Central memory CD4-positive, alpha-beta T cell (primary cell): Measurements from ENCODE around the gene TMEM72.

ENCODE experiments used
- DNase-seq: peaks from one replicate; pipeline ENCODE4 v3.0.0; 2022

Gene TMEM72

GRCh38 chr10:44935201-44935965 lies 24.2 kb downstream of the TMEM72 start:
- DNase-seq: no peak

- no peak for DNase-seq
These were observed 24.8 kb downstream of the TMEM72 start for GRCh38 chr10:44935966-44936295.

DNA sequence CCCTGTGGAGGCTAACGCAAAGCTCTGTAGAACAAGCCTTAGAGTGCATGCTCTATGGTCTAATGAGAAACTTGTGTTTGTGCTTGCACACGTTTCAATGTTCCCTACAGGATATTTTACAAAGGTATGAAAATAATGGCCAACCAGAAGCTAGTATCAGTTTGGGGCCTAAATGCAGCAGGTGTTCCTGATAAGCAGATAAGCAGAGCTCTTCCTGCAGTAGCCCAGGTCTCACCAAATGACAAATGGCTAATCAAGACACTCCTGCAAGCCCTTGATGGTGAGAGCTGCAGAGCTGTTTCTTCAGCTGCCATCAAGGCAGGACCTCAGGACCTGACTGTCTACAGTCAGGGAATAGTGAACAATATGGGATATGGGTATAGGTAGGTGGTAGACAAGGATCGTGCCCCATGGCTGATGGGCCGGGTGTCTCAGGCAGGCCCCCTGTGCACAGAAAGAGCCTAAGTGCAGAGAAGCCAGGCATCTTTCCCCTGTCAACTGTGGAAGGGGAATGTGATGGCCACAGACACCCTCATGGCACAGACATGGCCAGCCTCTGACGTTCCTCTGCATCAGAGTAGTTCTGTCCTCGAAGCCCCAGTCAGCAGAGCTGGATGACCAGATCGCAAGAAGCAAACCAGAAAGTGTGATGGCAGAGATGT lies 25.3 kb downstream of the TMEM72 start:
- no peak for DNase-seq

GRCh38 chr10:44937196-44938005 lies 26.3 kb downstream of the TMEM72 start:
- DNase-seq: no peak

- DNase-seq: no peak
These were observed 27.8 kb downstream of the TMEM72 start for GRCh38 chr10:44938956-44939355.

DNA sequence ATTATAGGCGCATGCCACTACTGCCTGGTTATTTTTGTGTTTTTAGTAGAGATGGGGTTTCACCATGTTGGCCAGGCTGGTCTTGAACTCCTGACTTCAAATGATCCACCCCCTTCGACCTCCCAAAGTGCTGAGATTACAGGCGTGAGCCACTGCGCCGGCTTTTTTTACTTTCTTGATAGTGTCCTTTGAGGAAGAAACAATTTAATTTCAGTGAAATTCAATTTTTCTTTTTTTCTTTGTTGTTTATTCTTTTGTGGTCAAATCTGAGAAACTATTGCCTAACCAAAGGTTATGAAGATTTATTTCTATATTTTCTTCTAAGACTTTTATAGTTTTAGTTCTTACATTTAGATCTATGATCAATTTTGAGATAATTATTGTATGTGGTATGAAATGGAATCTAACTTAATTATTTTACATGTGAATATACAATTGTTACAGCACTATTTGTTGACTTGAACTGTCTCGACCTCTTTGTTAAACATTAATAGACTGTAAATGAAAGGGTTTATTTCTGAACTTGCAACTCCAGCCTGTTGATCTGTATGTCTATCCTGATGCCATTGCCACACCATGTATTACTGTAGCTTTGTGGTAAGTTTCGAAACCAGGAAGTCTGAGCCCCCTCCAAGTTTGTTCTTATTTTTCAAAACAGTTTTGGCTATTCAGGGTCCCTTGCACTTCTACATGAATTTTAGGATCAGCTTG lies 28.7 kb downstream of the TMEM72 start:
- no peak for DNase-seq

GRCh38 chr10:44944354-44944753 lies 33.2 kb downstream of the TMEM72 start:
- no peak for DNase-seq

GRCh38 chr10:44946205-44946604 lies 35.1 kb downstream of the TMEM72 start:
- no peak for DNase-seq

GRCh38 chr10:44947371-44948152 lies 36.4 kb downstream of the TMEM72 start:
- DNase-seq: no peak

- no peak for DNase-seq
These were observed 37.5 kb downstream of the TMEM72 start for GRCh38 chr10:44948642-44949041.

DNA sequence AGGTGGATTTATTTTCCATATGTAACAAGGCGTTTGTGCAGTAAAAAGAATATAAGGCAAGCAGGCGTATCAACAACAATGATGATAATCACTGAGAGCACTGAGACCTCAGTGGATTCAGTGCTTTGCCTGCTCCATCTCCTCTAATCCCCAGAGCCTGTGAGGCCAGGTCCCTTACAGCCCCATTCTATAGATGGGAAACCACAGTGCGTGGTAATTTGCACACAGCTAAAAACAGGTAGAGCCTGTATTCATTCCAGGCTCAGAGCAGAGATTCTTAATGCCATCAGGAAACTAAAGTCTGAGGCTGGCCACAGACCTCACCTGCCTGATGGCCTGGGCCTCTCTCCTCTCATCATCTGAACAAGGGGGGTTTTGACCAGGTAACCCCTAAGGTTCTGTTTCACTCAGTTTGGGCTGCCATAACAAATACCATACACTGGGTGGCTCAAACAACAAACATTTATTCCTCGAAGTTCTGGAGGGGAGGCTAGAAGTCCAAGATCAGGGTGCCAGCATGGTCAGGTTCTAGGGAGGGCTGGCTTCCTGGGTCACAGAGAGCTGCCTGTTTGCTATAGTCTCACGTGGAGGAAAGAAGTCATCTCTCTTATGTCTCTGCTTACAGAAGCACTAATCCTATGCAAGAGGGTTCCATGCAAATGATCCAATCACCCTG lies 38.1 kb downstream of the TMEM72 start:
- DNase-seq: no peak

- DNase-seq: no peak
These were observed 38.8 kb downstream of the TMEM72 start for GRCh38 chr10:44949915-44950314.

GRCh38 chr10:44950326-44951225 lies 39.4 kb downstream of the TMEM72 start:
- DNase-seq: no peak

- DNase-seq: no peak
These were observed 40.6 kb downstream of the TMEM72 start for GRCh38 chr10:44951576-44952226.

GRCh38 chr10:44952779-44953231 lies 41.7 kb downstream of the TMEM72 start:
- DNase-seq: no peak

GRCh38 chr10:44954042-44954441 lies 42.9 kb downstream of the TMEM72 start:
- DNase-seq: no peak

- no peak for DNase-seq
These were observed 43.8 kb downstream of the TMEM72 start for GRCh38 chr10:44954962-44955361.

DNA sequence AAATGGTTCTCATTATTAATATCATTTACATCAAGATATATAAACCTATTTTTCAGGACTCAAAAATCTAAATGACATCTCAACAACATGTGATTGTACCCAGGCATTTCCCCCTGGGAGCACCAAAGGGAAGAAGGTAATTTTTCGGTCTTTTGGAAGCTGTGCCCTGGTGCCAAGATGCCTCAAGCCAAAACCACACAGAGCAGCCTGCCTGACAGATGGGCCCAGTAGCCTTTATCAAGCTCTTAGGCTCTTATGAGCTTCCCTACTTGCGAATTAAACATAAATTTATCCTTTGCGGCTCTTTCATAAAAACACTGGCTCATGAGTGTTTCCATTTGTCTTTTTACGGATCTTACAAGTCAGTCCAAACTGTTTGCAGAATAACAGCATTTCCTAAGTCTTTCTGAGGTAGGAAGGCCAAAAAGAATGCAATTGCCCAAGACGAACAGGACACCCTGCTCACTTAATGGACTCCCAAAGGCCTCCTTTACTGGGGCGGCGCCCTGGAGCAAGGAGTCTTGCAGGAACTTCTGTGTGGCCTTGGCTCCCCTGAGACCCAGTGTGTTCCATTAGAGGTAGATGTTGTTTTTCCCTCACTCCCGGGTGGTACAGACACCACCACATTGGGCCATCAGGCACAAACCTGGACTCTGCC lies 44.4 kb downstream of the TMEM72 start:
- no peak for DNase-seq

- no peak for DNase-seq
These were observed 45.1 kb downstream of the TMEM72 start for GRCh38 chr10:44956226-44956625.
